ENCODE data around the gene MFSD2B.

Gene MFSD2B

GRCh38 chr2:24012521-24013188 is 2.8 kb downstream of the MFSD2B start:
- TF ChIP-seq YY1 (IDR thresholded peaks at IDR 0.05; ENCODE audit: low read depth) (no peak), EGR1 (IDR thresholded peaks at IDR 0.05) (no peak)

GRCh38 chr2:24015562-24016375 is 5.9 kb downstream of the MFSD2B start:
- no peak for TF ChIP-seq RAD21 (IDR thresholded peaks at IDR 0.05; ENCODE audit: low read depth)
- no peak for TF ChIP-seq FOXM1 (IDR thresholded peaks at IDR 0.05; ENCODE audit: borderline replicate concordance, low read depth)
- TF ChIP-seq NFIC (IDR thresholded peaks at IDR 0.05): no peak
- no peak for TF ChIP-seq TCF12 (IDR thresholded peaks at IDR 0.05; ENCODE audit: low read depth)
- TF ChIP-seq MAX (IDR thresholded peaks at IDR 0.05): no peak
- no peak for TF ChIP-seq CEBPB (IDR thresholded peaks at IDR 0.05)
- TF ChIP-seq REST (IDR thresholded peaks at IDR 0.05; ENCODE audit: low read depth): no peak
- no peak for TF ChIP-seq ZBTB7A (IDR thresholded peaks at IDR 0.05; ENCODE audit: low read depth)
- TF ChIP-seq USF1 (IDR thresholded peaks at IDR 0.05): no peak
- TF ChIP-seq EGR1 (IDR thresholded peaks at IDR 0.05): no peak
- TF ChIP-seq CREB1 (IDR thresholded peaks at IDR 0.05; ENCODE audit: low read depth): no peak
- no peak for TF ChIP-seq TEAD4 (IDR thresholded peaks at IDR 0.05)
- TF ChIP-seq TAF1 (IDR thresholded peaks at IDR 0.05; ENCODE audit: low read depth): no peak
- no peak for TF ChIP-seq YY1 (IDR thresholded peaks at IDR 0.05; ENCODE audit: low read depth)
- no peak for TF ChIP-seq EP300 (IDR thresholded peaks at IDR 0.05; ENCODE audit: borderline replicate concordance)

GRCh38 chr2:24016376-24016761 is 6.5 kb downstream of the MFSD2B start:
- no peak for TF ChIP-seq EGR1 (IDR thresholded peaks at IDR 0.05)

GRCh38 chr2:24016853-24017703 is 7.2 kb downstream of the MFSD2B start:
- TF ChIP-seq CEBPB (IDR thresholded peaks at IDR 0.05) (no peak), NFIC (IDR thresholded peaks at IDR 0.05) (no peak), RAD21 (IDR thresholded peaks at IDR 0.05; ENCODE audit: low read depth) (no peak), EP300 (IDR thresholded peaks at IDR 0.05; ENCODE audit: borderline replicate concordance) (no peak), YY1 (IDR thresholded peaks at IDR 0.05; ENCODE audit: low read depth) (no peak), TCF12 (IDR thresholded peaks at IDR 0.05; ENCODE audit: low read depth) (no peak), USF1 (IDR thresholded peaks at IDR 0.05) (no peak), EGR1 (IDR thresholded peaks at IDR 0.05) (no peak), MAX (IDR thresholded peaks at IDR 0.05) (no peak), TAF1 (IDR thresholded peaks at IDR 0.05; ENCODE audit: low read depth) (no peak), ZBTB7A (IDR thresholded peaks at IDR 0.05; ENCODE audit: low read depth) (no peak), TEAD4 (IDR thresholded peaks at IDR 0.05) (no peak), REST (IDR thresholded peaks at IDR 0.05; ENCODE audit: low read depth) (no peak), FOXM1 (IDR thresholded peaks at IDR 0.05; ENCODE audit: borderline replicate concordance, low read depth) (no peak), CREB1 (IDR thresholded peaks at IDR 0.05; ENCODE audit: low read depth) (no peak)

- TF ChIP-seq YY1 (IDR thresholded peaks at IDR 0.05; ENCODE audit: low read depth): no peak
Observed at GRCh38 chr2:24017711-24018110, 7.8 kb downstream of the MFSD2B start.

- TF ChIP-seq CEBPB (IDR thresholded peaks at IDR 0.05) (no peak), NFIC (IDR thresholded peaks at IDR 0.05) (no peak), YY1 (IDR thresholded peaks at IDR 0.05; ENCODE audit: low read depth) (no peak), ZBTB7A (IDR thresholded peaks at IDR 0.05; ENCODE audit: low read depth) (no peak), USF1 (IDR thresholded peaks at IDR 0.05) (no peak), MAX (IDR thresholded peaks at IDR 0.05) (no peak), REST (IDR thresholded peaks at IDR 0.05; ENCODE audit: low read depth) (no peak), EP300 (IDR thresholded peaks at IDR 0.05; ENCODE audit: borderline replicate concordance) (no peak), CREB1 (IDR thresholded peaks at IDR 0.05; ENCODE audit: low read depth) (no peak), FOXM1 (IDR thresholded peaks at IDR 0.05; ENCODE audit: borderline replicate concordance, low read depth) (no peak), TAF1 (IDR thresholded peaks at IDR 0.05; ENCODE audit: low read depth) (no peak), TEAD4 (IDR thresholded peaks at IDR 0.05) (no peak), TCF12 (IDR thresholded peaks at IDR 0.05; ENCODE audit: low read depth) (no peak)
Observed at GRCh38 chr2:24018241-24018640, 8.4 kb downstream of the MFSD2B start.
